AG10803 (cell line): ENCODE results near the gene TMEM225.

ENCODE experiments used
- DNase-seq: peaks from one replicate; pipeline ENCODE4 v3.0.0; 2010; ENCODE audit warnings: low read depth
- H3K4me3 ChIP-seq: 2 replicates; pipeline ENCODE4 v1.5.1; 2011; ENCODE audit warnings: mild to moderate bottlenecking, low read length, control low read depth
- TF ChIP-seq, protein P1 (sequence below): conservative IDR thresholded peaks from 2 replicates; pipeline ENCODE4 v1.5.1; 2011; ENCODE audit warnings: mild to moderate bottlenecking, low read length, control low read depth, inconsistent platforms

Gene TMEM225, protein sequence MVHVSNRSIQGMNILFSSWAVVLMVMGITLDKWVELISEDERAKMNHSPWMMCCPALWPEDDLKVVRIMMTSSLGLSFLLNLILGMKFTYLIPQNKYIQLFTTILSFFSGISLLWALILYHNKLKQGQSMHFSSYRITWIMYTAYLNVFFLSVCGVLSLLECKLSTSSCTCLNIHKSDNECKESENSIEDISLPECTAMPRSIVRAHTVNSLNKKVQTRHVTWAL

DNA sequence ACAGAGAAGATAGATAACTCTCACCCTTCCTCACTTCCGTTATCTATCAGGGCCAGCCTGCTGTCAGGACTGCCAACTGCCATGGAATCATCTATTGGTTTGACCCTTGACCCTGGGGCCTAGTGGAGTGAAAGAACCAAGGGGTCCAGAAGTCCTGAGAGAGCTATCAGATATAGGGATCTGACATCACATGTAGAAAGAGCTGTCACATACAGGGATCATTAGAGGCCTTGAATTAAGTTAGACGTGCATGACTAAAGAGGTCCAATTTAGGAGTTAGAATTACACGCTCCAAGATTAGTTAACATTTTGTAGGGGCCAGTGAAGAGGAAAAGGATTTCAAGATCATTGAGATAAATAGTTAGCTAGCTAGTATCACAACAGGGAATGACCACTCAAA is at the start of gene TMEM225:
TSS of gene TMEM225 (minus strand) at position 101 of the 400 bp plus-strand sequence. CDS start 245 bp downstream, outside the sequence.
- TF ChIP-seq, protein P1, sequence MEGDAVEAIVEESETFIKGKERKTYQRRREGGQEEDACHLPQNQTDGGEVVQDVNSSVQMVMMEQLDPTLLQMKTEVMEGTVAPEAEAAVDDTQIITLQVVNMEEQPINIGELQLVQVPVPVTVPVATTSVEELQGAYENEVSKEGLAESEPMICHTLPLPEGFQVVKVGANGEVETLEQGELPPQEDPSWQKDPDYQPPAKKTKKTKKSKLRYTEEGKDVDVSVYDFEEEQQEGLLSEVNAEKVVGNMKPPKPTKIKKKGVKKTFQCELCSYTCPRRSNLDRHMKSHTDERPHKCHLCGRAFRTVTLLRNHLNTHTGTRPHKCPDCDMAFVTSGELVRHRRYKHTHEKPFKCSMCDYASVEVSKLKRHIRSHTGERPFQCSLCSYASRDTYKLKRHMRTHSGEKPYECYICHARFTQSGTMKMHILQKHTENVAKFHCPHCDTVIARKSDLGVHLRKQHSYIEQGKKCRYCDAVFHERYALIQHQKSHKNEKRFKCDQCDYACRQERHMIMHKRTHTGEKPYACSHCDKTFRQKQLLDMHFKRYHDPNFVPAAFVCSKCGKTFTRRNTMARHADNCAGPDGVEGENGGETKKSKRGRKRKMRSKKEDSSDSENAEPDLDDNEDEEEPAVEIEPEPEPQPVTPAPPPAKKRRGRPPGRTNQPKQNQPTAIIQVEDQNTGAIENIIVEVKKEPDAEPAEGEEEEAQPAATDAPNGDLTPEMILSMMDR: no peak
- no peak within 1 kb of the TSS for H3K4me3 ChIP-seq
- no peak for DNase-seq

DNA sequence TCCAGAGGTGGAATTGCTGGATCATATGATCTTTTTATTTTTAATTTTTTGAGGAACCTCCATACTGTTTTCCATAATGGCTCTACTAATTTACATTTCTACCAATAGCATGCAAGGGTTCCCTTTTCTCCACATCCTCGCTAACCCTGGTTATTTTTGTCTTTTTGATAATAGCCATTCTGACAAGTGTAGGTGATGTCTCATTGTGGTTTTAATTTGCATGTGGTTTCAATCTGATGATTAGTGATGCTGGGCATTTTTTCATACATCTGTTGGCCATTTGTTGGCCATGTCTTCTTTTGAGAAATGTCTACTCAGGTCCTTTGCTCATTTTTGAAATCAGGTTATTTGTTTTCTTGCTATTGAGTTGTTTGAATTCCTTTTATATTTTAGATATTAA is 38.6 kb upstream of the TMEM225 start:
- TF ChIP-seq, protein P1: no peak
- DNase-seq: no peak
- H3K4me3 ChIP-seq: no peak overlapping the region

DNA sequence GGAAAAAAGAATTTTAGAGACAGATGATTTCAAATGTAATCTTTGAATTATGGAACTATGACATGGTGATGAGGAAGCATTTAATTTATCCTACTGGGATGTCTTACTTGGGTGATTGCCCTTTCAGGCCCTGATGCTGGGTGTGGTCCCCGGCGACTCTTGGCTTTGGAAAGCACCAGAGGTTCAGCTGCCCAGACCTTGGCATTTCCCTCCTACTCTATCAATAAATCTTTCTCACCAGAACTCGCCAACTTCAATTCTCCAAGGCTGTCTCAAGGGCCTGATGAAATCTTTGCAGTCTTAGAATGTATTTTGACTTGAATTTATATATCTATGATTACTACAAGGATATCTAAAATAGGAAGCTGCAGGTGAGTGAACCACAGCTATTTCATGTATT is 35.5 kb upstream of the TMEM225 start:
- TF ChIP-seq, protein P1: no peak
- no peak for DNase-seq
- no peak overlapping the region for H3K4me3 ChIP-seq

DNA sequence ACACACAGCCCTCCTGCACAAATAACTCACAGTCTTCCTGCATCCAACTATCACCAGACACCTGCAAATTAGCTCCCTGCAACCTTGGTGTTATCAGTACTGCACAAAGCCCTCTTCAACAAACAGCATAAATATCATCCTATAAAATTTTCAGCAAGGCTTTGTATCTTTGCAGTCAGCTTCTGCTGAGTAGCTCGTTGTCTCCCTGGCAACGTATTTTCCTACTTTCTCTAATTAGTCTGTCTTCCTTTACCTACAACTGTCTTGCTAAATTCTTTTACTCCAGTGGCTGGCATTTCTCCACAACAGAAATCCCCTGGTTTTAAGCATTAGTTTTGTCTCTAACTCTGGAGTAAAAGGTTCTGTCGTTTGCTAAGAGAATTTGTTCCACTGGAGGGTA is 20.4 kb upstream of the TMEM225 start:
- DNase-seq: no peak
- H3K4me3 ChIP-seq: no peak overlapping the region
- TF ChIP-seq, protein P1: no peak

DNA sequence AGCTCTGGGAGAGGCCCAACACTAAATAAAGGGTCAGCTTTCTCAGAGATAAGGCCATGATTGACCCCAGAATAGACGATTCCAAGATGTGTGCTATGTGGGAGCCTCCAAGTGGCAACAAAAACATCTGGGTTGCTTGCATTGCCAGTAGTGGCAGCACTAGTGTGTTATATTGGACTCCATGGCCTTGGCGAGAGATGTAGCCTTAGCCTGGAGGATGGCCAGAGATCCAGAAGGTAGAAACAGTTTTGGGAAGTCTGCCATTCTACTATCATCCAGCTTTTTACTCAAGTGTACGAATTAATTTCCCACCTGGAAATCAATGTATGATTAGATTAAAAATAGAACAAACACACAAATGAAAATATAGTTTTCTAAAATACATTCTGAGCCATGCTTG is 19.5 kb upstream of the TMEM225 start:
- H3K4me3 ChIP-seq: no peak overlapping the region
- DNase-seq: no peak
- TF ChIP-seq, protein P1: no peak

DNA sequence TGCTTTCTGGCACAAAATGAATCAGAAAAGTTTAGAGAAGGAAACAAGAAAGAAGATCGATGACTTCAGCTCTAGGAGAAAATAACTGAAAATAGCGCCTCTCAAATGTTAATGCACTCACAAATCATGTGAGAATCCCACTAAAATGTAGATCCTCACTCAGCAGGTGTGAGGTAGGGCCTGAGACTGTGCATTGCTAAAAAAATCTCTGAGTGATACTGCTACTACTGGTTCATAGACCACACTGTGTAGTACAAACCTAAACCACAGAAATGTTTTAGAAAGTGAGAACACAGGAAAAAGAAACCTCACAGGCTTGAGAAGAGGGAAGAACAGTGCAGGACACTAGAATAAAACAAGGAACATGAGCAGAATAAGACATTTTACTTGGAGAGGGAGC is 18.5 kb upstream of the TMEM225 start:
- TF ChIP-seq, protein P1: no peak
- no peak overlapping the region for H3K4me3 ChIP-seq
- no peak for DNase-seq

DNA sequence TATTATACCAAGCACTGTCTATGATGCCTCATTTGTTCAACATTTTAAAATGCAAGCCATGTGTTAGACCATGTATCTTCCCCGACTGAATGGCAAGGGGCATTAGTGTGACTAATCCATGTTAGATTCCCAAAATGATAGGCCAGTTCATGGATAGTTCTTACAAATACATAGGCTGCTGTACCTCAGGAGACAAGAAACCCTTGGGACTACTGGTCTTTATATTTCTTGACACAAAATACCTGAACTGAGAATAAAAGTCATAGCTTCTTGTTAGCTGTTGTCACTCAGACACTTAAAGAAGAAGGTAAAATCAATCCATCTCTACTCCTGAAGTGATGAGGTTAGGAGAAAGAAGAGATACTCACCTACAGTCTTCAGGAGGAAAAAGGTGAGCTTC is 16.4 kb upstream of the TMEM225 start, which contains the start of gene OR8D4:
TSS of gene OR8D4 (plus strand) at position 301 of the 400 bp plus-strand sequence. CDS start 4,265 bp downstream, outside the sequence.
- DNase-seq: no peak
- H3K4me3 ChIP-seq: no peak within 1 kb of the TSS
- TF ChIP-seq, protein P1: no peak
